Measurements from ENCODE around the gene STK32A.
A peak's percentile ranks its signal among the peaks of the same experiment; 100 is the strongest.

Gene STK32A

GRCh38 chr5:147348046-147348445 is 113.2 kb downstream of the STK32A start:
- Histone ChIP-seq H3K9ac (ENCODE audit: low read length) (no peak overlapping the region), H3K27ac (ENCODE audit: low read depth, low read length) (no peak overlapping the region), H2AK5ac (ENCODE audit: low read length) (no peak overlapping the region), H3K4me1 (ENCODE audit: control insufficient read depth in 1 of 2, insufficient read depth in 2 of 2, low read length in 2 of 2) (no peaks in the 10 kb centered on the region), H3K36me3 (ENCODE audit: control insufficient read depth in 1 of 2, insufficient read depth in 2 of 2, low read length in 2 of 2) (no peaks in the 10 kb centered on the region), H2AFZ (ENCODE audit: insufficient read depth, low read length, poor library complexity) (no peak overlapping the region), H4K91ac (ENCODE audit: low read depth, low read length) (no peak overlapping the region), H3K14ac (ENCODE audit: low read length) (no peak overlapping the region), H3K9me3 (ENCODE audit: insufficient read depth, low read depth, low read length) (no peaks in the 10 kb centered on the region), H3K4ac (ENCODE audit: low read depth, low read length) (no peak overlapping the region), H4K12ac (ENCODE audit: low read depth, low read length) (no peak overlapping the region), H2BK5ac (ENCODE audit: low read depth, low read length, poor library complexity) (no peak overlapping the region), H2BK12ac (ENCODE audit: low read length) (no peak overlapping the region), H4K8ac (ENCODE audit: low read depth, low read length) (no peak overlapping the region), H3K23ac (ENCODE audit: low read length) (no peak overlapping the region), H3K4me3 (ENCODE audit: low read depth, low read length) (no peak overlapping the region), H2BK120ac (ENCODE audit: insufficient read depth, low read length, poor library complexity) (no peak overlapping the region), H3K79me2 (ENCODE audit: control insufficient read depth, insufficient read depth, low read length, poor library complexity) (no peaks in the 10 kb centered on the region), H3K4me2 (ENCODE audit: low read length) (no peak overlapping the region), H3K79me1 (ENCODE audit: low read length) (no peaks in the 10 kb centered on the region), H3K18ac (ENCODE audit: low read length) (no peak overlapping the region), H3K27me3 (ENCODE audit: insufficient read depth, low read length) (no peaks in the 10 kb centered on the region)
- peak in 1 of 2 donors; percentile 47 for DNase-seq
- WGBS (ENCODE audit: extremely low coverage, insufficient coverage, insufficient read length), result no CpG with 5 or more reads among the region's 2 CpGs

- Histone ChIP-seq H4K91ac (ENCODE audit: low read depth, low read length) (no peak overlapping the region), H3K4ac (ENCODE audit: low read depth, low read length) (no peak overlapping the region), H4K8ac (ENCODE audit: low read depth, low read length) (no peak overlapping the region), H3K27ac (ENCODE audit: low read depth, low read length) (no peak overlapping the region), H3K36me3 (ENCODE audit: control insufficient read depth in 1 of 2, insufficient read depth in 2 of 2, low read length in 2 of 2) (no peaks in the 10 kb centered on the region), H3K23ac (ENCODE audit: low read length) (no peak overlapping the region), H3K9ac (ENCODE audit: low read length) (no peak overlapping the region), H2BK12ac (ENCODE audit: low read length) (no peak overlapping the region), H3K27me3 (ENCODE audit: insufficient read depth, low read length) (no peaks in the 10 kb centered on the region), H2AK5ac (ENCODE audit: low read length) (no peak overlapping the region), H3K4me2 (ENCODE audit: low read length) (no peak overlapping the region), H3K79me2 (ENCODE audit: control insufficient read depth, insufficient read depth, low read length, poor library complexity) (no peaks in the 10 kb centered on the region), H3K9me3 (ENCODE audit: insufficient read depth, low read depth, low read length) (no peaks in the 10 kb centered on the region), H3K79me1 (ENCODE audit: low read length) (no peaks in the 10 kb centered on the region), H3K14ac (ENCODE audit: low read length) (no peak overlapping the region), H2BK120ac (ENCODE audit: insufficient read depth, low read length, poor library complexity) (no peak overlapping the region), H3K4me1 (ENCODE audit: control insufficient read depth in 1 of 2, insufficient read depth in 2 of 2, low read length in 2 of 2) (no peaks in the 10 kb centered on the region), H3K18ac (ENCODE audit: low read length) (no peak overlapping the region), H3K4me3 (ENCODE audit: low read depth, low read length) (no peak overlapping the region), H4K12ac (ENCODE audit: low read depth, low read length) (no peak overlapping the region), H2BK5ac (ENCODE audit: low read depth, low read length, poor library complexity) (no peak overlapping the region), H2AFZ (ENCODE audit: insufficient read depth, low read length, poor library complexity) (no peak overlapping the region)
- DNase-seq, result peak in 1 of 2 donors; percentile 6
- WGBS (ENCODE audit: extremely low coverage, insufficient coverage, insufficient read length), result no CpG with 5 or more reads among the region's 5 CpGs
These were observed 113.6 kb downstream of the STK32A start for GRCh38 chr5:147348451-147348850.

- Histone ChIP-seq H3K9me3 (ENCODE audit: insufficient read depth, low read depth, low read length) (no peaks in the 10 kb centered on the region), H3K4me2 (ENCODE audit: low read length) (no peak overlapping the region), H4K8ac (ENCODE audit: low read depth, low read length) (no peak overlapping the region), H4K91ac (ENCODE audit: low read depth, low read length) (no peak overlapping the region), H2AFZ (ENCODE audit: insufficient read depth, low read length, poor library complexity) (no peak overlapping the region), H2AK5ac (ENCODE audit: low read length) (no peak overlapping the region), H3K23ac (ENCODE audit: low read length) (no peak overlapping the region), H3K4me3 (ENCODE audit: low read depth, low read length) (no peak overlapping the region), H3K27me3 (ENCODE audit: insufficient read depth, low read length) (no peaks in the 10 kb centered on the region), H2BK5ac (ENCODE audit: low read depth, low read length, poor library complexity) (no peak overlapping the region), H2BK120ac (ENCODE audit: insufficient read depth, low read length, poor library complexity) (no peak overlapping the region), H3K14ac (ENCODE audit: low read length) (no peak overlapping the region), H3K9ac (ENCODE audit: low read length) (no peak overlapping the region), H3K4me1 (ENCODE audit: control insufficient read depth in 1 of 2, insufficient read depth in 2 of 2, low read length in 2 of 2) (no peaks in the 10 kb centered on the region), H2BK12ac (ENCODE audit: low read length) (no peak overlapping the region), H3K36me3 (ENCODE audit: control insufficient read depth in 1 of 2, insufficient read depth in 2 of 2, low read length in 2 of 2) (no peaks in the 10 kb centered on the region), H3K79me2 (ENCODE audit: control insufficient read depth, insufficient read depth, low read length, poor library complexity) (no peaks in the 10 kb centered on the region), H3K4ac (ENCODE audit: low read depth, low read length) (no peak overlapping the region), H4K12ac (ENCODE audit: low read depth, low read length) (no peak overlapping the region), H3K79me1 (ENCODE audit: low read length) (no peaks in the 10 kb centered on the region), H3K18ac (ENCODE audit: low read length) (no peak overlapping the region), H3K27ac (ENCODE audit: low read depth, low read length) (no peak overlapping the region)
- whole genome bisulfite sequencing (ENCODE audit: extremely low coverage, insufficient coverage, insufficient read length), result no CpG with 5 or more reads among the region's 2 CpGs
- no peak for DNase-seq
These were observed 114.4 kb downstream of the STK32A start for GRCh38 chr5:147349241-147349640.

GRCh38 chr5:147359101-147359500 is 124.3 kb downstream of the STK32A start:
- H3K4me2 ChIP-seq (ENCODE audit: low read length), result no peak overlapping the region
- H3K4me3 ChIP-seq (ENCODE audit: low read depth, low read length), result no peak overlapping the region
- no peaks in the 10 kb centered on the region for H3K36me3 ChIP-seq (ENCODE audit: control insufficient read depth in 1 of 2, insufficient read depth in 2 of 2, low read length in 2 of 2)
- no peak overlapping the region for H2BK5ac ChIP-seq (ENCODE audit: low read depth, low read length, poor library complexity)
- H3K27ac ChIP-seq (ENCODE audit: low read depth, low read length), result no peak overlapping the region
- H2BK12ac ChIP-seq (ENCODE audit: low read length), result no peak overlapping the region
- no peaks in the 10 kb centered on the region for H3K9me3 ChIP-seq (ENCODE audit: insufficient read depth, low read depth, low read length)
- no peak overlapping the region for H3K4ac ChIP-seq (ENCODE audit: low read depth, low read length)
- no peak overlapping the region for H2AK5ac ChIP-seq (ENCODE audit: low read length)
- no peak overlapping the region for H3K14ac ChIP-seq (ENCODE audit: low read length)
- no peak overlapping the region for H3K18ac ChIP-seq (ENCODE audit: low read length)
- H3K27me3 ChIP-seq (ENCODE audit: insufficient read depth, low read length), result no peaks in the 10 kb centered on the region
- no peak overlapping the region for H2AFZ ChIP-seq (ENCODE audit: insufficient read depth, low read length, poor library complexity)
- H3K9ac ChIP-seq (ENCODE audit: low read length), result no peak overlapping the region
- DNase-seq, result no peak
- no peaks in the 10 kb centered on the region for H3K79me2 ChIP-seq (ENCODE audit: control insufficient read depth, insufficient read depth, low read length, poor library complexity)
- no peak overlapping the region for H4K91ac ChIP-seq (ENCODE audit: low read depth, low read length)
- H4K12ac ChIP-seq (ENCODE audit: low read depth, low read length), result no peak overlapping the region
- no peaks in the 10 kb centered on the region for H3K79me1 ChIP-seq (ENCODE audit: low read length)
- no peak overlapping the region for H2BK120ac ChIP-seq (ENCODE audit: insufficient read depth, low read length, poor library complexity)
- no CpG with 5 or more reads among the region's 1 CpG for WGBS (ENCODE audit: extremely low coverage, insufficient coverage, insufficient read length)
- H4K8ac ChIP-seq (ENCODE audit: low read depth, low read length), result no peak overlapping the region
- no peak overlapping the region for H3K23ac ChIP-seq (ENCODE audit: low read length)
- no peaks in the 10 kb centered on the region for H3K4me1 ChIP-seq (ENCODE audit: control insufficient read depth in 1 of 2, insufficient read depth in 2 of 2, low read length in 2 of 2)
